ENCODE measurements around the gene CD33. TPM values are rescaled to one million over a fixed set of nuclear protein-coding genes. Genes with fewer than 3 reads are reported as not detected.

The CD33 gene
- total RNA-seq, 1 donor from 2014 or later, result 8.7 TPM

DNA sequence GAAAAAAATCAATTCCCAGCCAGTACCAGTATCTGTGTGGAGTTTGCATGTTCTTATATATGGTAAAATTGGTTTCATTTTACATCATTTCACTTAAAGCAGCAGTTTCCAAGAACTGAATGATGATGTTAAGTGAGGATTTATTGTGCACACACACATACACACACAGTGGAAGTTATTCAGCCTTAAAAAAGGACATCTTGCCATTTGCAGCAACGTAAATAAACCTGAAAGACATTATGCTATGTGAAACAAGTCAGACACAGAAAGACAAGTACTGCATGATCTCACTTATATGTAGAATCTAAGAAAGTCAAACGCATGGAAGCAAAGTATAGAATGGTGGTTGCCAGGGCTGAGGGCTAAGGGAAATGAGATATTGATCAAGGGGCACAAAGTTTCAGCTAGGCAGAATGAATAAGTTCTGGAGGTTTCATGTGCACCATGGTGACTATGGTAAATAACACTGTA lies 31.3 kb downstream of the CD33 start:
- peak; percentile 74 for DNase-seq
- peaks cover 5% of the 10 kb centered on the region for H3K27me3 Mint-ChIP-seq
- H3K36me3 Mint-ChIP-seq (ENCODE audit: low read depth), result no peaks in the 10 kb centered on the region
- no peaks in the 10 kb centered on the region for H3K9me3 Mint-ChIP-seq
- intact Hi-C loops (cut with micrococcal nuclease), result loop anchor here (2.0 to 10.0 kb wide), 3 partner anchors 29 to 144 kb away; partner anchors contain the start of gene C19orf84
- H3K27ac Mint-ChIP-seq, result peak overlapping the region; percentile 80
- peak overlapping the region; percentile 60 for H3K4me3 Mint-ChIP-seq
- H3K4me1 Mint-ChIP-seq, result peaks cover 47% of the 10 kb centered on the region

DNA sequence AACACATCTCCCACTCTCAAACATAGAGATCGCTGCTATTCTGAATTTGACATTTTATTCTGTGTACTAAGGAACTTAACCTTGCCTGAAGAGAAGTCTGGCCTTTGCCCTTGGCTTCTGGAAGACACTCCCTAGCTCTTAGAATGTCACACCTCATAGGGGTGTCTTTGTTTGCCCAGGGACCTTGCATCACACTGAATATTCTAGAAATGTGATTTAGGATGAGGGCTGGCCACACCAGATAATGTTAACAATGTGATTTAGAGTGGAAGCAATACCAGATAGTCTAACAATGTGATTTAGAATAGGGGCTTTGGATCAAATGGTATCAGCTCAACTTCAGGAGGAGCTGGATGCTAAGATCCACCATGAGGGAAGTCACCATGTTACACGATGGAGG lies 32.6 kb downstream of the CD33 start:
- H3K36me3 Mint-ChIP-seq (ENCODE audit: low read depth), result no peaks in the 10 kb centered on the region
- no peaks in the 10 kb centered on the region for H3K9me3 Mint-ChIP-seq
- DNase-seq, result no peak
- H3K27me3 Mint-ChIP-seq, result peaks cover 11% of the 10 kb centered on the region
- peaks cover 45% of the 10 kb centered on the region for H3K4me1 Mint-ChIP-seq
- H3K4me3 Mint-ChIP-seq, result no peak overlapping the region
- peak overlapping the region; percentile 4 for H3K27ac Mint-ChIP-seq
- intact Hi-C loops (cut with micrococcal nuclease), result loop anchor here (2.0 to 10.0 kb wide), 3 partner anchors 31 to 145 kb away; partner anchors contain the start of gene C19orf84

DNA sequence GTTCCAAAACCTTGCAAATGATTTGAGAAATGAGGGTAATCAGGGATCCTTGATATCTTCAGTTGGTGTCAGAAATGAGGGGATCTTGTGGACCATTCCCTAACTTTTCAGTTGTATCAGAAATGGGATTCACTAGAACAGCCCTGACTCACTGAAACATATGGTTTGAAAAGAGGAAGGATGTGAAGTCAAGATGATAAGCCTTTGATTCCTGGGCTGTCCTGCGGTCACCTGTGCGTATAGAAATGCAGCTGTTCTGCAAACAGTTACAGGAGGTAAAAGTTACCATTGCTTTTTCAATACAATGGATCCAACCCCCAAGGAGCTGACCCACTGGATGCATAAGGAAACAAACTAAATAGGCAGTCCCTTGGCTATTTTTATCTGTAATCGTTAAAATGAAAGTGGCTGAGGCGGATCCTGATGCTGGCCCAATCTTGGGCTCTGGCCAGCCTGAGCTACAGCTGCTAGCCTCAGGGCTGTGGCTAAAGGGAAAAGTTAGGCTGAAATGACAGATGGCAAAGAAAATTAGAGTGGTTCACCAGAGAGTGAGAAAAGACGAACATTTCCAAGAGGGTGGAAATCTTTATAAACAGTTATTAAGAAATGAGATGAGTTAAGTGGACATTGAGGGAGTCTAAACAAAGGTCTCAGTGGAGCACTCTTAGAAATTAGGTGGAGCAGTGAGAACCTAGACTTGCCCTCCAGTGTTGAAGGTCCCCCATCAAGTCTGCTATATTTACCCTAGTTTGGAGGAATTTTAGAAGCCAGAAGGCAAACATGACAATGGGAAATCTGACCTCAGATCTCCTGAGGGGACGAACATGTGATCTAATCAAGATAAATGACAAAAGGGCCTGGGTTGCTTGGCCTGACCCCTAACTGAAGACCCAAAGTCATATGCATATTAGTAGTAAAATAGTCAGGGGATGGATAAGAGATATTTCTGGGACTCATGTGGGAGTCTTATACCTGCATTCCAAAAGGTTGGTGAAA lies 33.6 kb downstream of the CD33 start:
- H3K9me3 Mint-ChIP-seq, result no peaks in the 10 kb centered on the region
- intact Hi-C loops (cut with micrococcal nuclease), result loop anchor here (1.0 to 10.0 kb wide), 3 partner anchors 100 to 146 kb away; partner anchors contain the start of gene C19orf84
- DNase-seq, result peak; percentile 72
- peak overlapping the region; percentile 47 for H3K4me3 Mint-ChIP-seq
- H3K36me3 Mint-ChIP-seq (ENCODE audit: low read depth), result no peaks in the 10 kb centered on the region
- peaks cover 11% of the 10 kb centered on the region for H3K27me3 Mint-ChIP-seq
- H3K4me1 Mint-ChIP-seq, result peaks cover 39% of the 10 kb centered on the region
- H3K27ac Mint-ChIP-seq, result peak overlapping the region; percentile 10

DNA sequence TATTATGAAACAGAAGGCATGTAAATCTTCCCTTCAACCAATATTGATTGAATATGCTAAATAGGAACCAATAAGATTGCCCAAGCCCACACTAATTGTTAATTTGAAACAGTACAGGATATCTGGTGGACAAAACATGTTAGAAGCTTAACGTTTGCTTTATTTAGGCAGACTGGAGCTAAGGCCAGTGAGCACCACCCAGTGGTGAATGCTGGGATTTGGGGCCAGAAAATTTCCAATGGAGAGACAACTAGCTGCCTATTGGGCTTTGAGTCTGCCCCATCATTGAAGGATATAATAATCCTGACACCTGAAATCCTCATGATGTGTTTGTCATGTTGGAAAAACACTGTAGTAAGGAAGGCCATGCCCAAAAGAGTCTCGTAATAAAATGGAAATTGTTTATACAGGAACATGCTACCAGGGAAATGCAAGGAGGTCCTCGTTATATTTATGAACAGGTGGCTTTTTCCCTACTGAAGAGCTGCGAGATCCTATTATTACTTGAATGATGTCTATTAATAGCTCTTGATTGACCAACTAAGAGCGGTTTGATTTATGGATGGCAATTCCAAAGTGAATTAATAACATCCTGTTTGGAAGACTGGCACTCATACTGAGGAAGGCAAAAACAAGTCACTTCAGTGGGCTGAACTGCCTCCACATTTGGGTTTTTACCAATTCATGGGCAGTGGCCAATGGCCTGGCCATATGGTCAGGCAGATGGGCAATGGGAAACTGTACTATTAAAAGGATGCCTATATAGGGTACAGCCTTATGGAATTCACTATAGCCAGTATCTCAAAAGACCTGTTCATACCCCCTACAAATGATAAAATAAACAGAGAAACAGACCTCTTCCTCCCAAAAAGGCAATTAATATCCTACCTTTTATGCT lies 34.7 kb downstream of the CD33 start:
- no peak overlapping the region for H3K27ac Mint-ChIP-seq
- H3K9me3 Mint-ChIP-seq, result no peaks in the 10 kb centered on the region
- H3K4me1 Mint-ChIP-seq, result peaks cover 33% of the 10 kb centered on the region
- no peaks in the 10 kb centered on the region for H3K36me3 Mint-ChIP-seq (ENCODE audit: low read depth)
- intact Hi-C loops (cut with micrococcal nuclease), result loop anchor here (1.0 to 10.0 kb wide), 3 partner anchors 101 to 147 kb away; partner anchors contain the start of gene C19orf84
- H3K27me3 Mint-ChIP-seq, result peaks cover 16% of the 10 kb centered on the region
- H3K4me3 Mint-ChIP-seq, result no peak overlapping the region
- DNase-seq, result peak; percentile 89

DNA sequence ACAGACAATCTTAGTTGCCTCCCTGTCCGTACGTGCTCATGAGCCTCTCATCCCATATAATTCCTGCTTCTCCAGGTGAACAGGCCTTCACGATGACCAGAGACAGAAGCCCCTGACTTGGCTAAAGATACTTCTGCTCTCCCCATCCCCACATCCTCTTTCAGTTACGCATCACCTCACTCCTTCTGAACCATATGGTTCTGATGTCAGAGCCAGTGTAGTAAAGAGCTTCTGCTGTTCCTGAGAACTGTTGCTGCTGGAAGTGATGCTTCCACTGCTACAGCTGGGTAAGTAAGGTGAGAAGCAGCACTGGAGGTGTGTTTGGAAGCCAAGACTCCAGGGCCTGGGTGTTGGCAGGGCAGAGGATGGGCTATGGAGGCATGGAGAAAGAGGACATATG lies 38.9 kb downstream of the CD33 start:
- Mint-ChIP-seq H3K27ac (no peak overlapping the region), H3K36me3 (ENCODE audit: low read depth) (no peaks in the 10 kb centered on the region), H3K9me3 (no peaks in the 10 kb centered on the region), H3K27me3 (peaks cover 18% of the 10 kb centered on the region), H3K4me3 (no peak overlapping the region), H3K4me1 (peaks cover 5% of the 10 kb centered on the region)
- intact Hi-C loops (cut with micrococcal nuclease), result no loop called here
- DNase-seq, result no peak

DNA sequence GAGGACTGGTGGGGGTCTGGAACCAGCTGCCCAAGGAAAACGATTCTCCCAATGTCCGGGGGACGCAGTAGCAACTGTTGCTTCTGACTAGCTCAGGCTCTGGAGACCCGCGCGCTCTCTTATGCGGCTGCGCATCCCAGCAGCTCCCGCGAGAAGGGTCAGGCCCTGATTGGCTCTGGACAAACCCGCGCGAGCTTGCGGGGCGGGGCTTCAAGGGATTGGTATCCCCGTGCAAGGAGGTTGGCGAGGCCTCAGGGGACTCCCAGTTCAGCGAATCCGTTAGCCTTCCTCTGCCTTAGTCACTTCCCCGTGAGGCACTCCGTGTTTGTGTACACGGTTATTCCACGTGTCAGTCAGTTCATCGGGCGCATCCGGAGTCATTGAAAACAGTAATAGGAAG lies 46.2 kb downstream of the CD33 start:
- Mint-ChIP-seq H3K36me3 (ENCODE audit: low read depth) (no peaks in the 10 kb centered on the region), H3K27me3 (peaks cover 3% of the 10 kb centered on the region), H3K4me1 (peaks cover 6% of the 10 kb centered on the region), H3K27ac (no peak overlapping the region), H3K4me3 (no peak overlapping the region), H3K9me3 (no peaks in the 10 kb centered on the region)
- intact Hi-C loops (cut with micrococcal nuclease), result no loop called here
- DNase-seq, result no peak

- no peak for DNase-seq
- intact Hi-C loops (cut with micrococcal nuclease), result no loop called here
- Mint-ChIP-seq H3K36me3 (ENCODE audit: low read depth) (no peaks in the 10 kb centered on the region), H3K27me3 (peaks cover 3% of the 10 kb centered on the region), H3K4me3 (no peak overlapping the region), H3K27ac (no peak overlapping the region), H3K4me1 (peaks cover 6% of the 10 kb centered on the region), H3K9me3 (no peaks in the 10 kb centered on the region)
Measured at GRCh38 chr19:51272183-51272810, 47.4 kb downstream of the CD33 start.

- H3K4me1 Mint-ChIP-seq, result peaks cover 6% of the 10 kb centered on the region
- DNase-seq, result no peak
- intact Hi-C loops (cut with micrococcal nuclease), result no loop called here
- H3K27me3 Mint-ChIP-seq, result peaks cover 7% of the 10 kb centered on the region
- no peak overlapping the region for H3K4me3 Mint-ChIP-seq
- no peak overlapping the region for H3K27ac Mint-ChIP-seq
- H3K36me3 Mint-ChIP-seq (ENCODE audit: low read depth), result no peaks in the 10 kb centered on the region
- no peaks in the 10 kb centered on the region for H3K9me3 Mint-ChIP-seq
Measured at GRCh38 chr19:51274049-51274770, 49.3 kb downstream of the CD33 start.

- Mint-ChIP-seq H3K4me3 (no peak overlapping the region), H3K27me3 (peaks cover 11% of the 10 kb centered on the region), H3K36me3 (ENCODE audit: low read depth) (no peaks in the 10 kb centered on the region), H3K4me1 (peaks cover 3% of the 10 kb centered on the region), H3K27ac (no peak overlapping the region), H3K9me3 (no peaks in the 10 kb centered on the region)
- DNase-seq, result no peak
- intact Hi-C loops (cut with micrococcal nuclease), result no loop called here
Measured at GRCh38 chr19:51277112-51277511, 52.2 kb downstream of the CD33 start.

- H3K4me3 Mint-ChIP-seq, result no peak overlapping the region
- H3K27ac Mint-ChIP-seq, result no peak overlapping the region
- no peaks in the 10 kb centered on the region for H3K36me3 Mint-ChIP-seq (ENCODE audit: low read depth)
- no peak for DNase-seq
- H3K9me3 Mint-ChIP-seq, result no peaks in the 10 kb centered on the region
- no peaks in the 10 kb centered on the region for H3K4me1 Mint-ChIP-seq
- H3K27me3 Mint-ChIP-seq, result peaks cover 20% of the 10 kb centered on the region
- intact Hi-C loops (cut with micrococcal nuclease), result no loop called here
Measured at GRCh38 chr19:51282335-51282734, 57.5 kb downstream of the CD33 start.

DNA sequence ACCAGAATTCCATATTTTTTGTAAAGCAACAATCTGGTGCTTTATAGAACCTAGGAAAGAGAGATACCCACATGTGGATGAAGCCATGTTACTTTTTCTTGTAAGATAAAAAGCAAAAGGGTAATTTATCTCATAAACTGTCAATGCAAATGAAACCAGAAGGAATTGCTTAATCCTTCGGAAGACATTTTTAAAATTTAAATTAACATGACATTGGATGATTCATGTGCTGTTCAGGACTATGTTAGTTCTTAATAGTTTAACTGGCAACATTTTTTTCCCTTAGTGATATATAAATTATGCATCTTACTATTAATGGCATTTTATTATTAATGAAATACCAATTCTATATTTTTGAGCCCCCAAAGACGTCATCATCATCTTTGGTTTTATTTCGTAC lies 60.8 kb downstream of the CD33 start:
- no peak for DNase-seq
- Mint-ChIP-seq H3K27ac (no peak overlapping the region), H3K27me3 (peaks cover 12% of the 10 kb centered on the region), H3K9me3 (no peaks in the 10 kb centered on the region), H3K36me3 (ENCODE audit: low read depth) (no peaks in the 10 kb centered on the region), H3K4me3 (no peak overlapping the region), H3K4me1 (no peaks in the 10 kb centered on the region)
- intact Hi-C loops (cut with micrococcal nuclease), result no loop called here

Data from activated CD4-positive, alpha-beta T cell treated with anti-CD3 and anti-CD28 coated beads, Interleukin-2, amount 10 ng/mL, durations not matched to agents 24 days and 14 days (primary cell).